Activated gamma-delta T cell (primary cell): ENCODE data around the gene IGFL2.
"Not testable (repeated sequence)": the region's sequence is repeated elsewhere in the genome, so short reads cannot be mapped to it uniquely, and the experiment has no call there.

ENCODE experiments used
- DNase-seq: peaks from one replicate; lab custom pipeline; 2025; lab: John Stamatoyannopoulos, UW

The IGFL2 gene

DNA sequence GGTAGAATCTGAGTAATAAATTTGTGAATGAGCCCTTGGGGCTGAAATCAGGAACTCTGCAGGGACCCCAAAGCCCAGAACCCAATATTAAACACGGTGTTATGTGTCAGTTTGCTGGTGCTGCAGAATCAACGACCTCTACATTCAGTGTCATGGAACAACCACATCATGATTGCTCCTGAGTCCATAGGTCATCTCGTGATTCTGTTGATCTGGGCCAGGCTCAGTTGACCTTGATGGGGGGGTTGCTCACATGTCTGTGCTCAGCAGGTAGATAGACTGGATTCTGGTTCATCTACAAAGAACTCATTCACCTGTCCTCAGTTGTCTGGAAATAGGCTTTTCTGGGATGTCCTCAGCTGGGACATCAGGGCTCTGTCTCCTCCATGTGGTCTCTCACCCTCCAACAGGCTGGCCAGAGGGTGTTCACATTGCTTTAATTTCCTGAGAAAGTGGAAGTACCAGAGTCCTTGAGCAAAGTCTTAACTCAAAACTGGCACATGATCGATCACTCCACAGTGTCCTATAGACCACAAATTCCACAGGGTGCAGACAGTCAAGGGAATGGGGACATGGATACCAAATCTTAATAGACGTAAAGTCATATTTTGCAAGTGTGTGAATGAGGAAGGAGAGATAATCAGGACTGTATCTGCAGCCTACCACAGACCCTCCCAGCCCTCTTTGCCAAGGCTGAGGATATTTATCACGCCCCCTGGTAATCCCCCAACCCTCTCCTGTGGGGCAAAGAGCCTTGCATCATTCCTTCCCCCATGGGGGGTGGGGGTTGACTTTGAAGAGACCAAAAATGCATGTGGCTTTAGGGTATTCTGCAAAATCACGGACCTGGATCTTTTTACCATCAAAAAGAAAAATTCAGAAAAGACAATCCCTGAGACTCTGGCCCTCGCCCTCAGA lies 42.2 kb downstream of the IGFL2 start:
- DNase-seq, result no peak

DNA sequence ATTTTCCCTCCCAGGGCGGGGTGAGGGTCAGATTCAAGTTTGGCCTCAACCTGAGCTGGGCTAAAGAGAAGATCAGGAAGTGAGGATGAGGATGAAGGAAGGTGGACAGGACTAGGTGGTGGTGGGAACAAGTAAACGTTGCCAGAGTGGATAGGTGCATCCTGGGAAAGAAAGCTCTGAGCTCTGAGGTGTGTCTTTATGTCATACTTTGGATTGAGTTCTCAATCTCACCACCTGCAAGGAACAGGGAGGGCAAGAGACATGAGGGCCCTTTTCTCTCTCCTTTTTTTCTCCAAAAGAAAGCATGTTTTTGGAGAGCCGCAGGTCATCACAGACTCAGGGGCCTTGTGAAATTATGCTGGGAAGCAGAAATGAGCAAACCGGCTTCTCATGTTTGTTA lies 43.3 kb downstream of the IGFL2 start:
- DNase-seq, result no peak

- no peak for DNase-seq
These were observed 43.9 kb downstream of the IGFL2 start for GRCh38 chr19:46191972-46192371.

DNA sequence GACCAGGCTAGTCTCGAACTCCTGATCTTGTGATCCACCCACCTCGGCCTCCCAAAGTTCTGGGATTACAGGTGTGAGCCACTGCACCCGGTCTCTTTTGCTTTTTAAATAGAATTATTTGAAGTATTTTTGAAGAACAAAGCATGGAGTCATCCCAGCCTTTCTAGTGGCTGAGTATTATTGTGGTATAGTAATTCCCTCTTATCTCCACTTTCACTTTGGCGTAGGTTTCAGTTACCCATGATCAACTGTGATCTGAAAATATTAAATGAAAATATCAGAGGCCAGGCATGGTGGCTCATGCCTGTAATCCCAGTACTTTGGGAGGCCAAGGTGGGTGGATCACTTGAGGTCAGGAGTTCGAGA lies 44.6 kb downstream of the IGFL2 start:
- not testable (repeated sequence) for DNase-seq

GRCh38 chr19:46192992-46193650 lies 45.1 kb downstream of the IGFL2 start:
- no peak for DNase-seq

- DNase-seq, result no peak
These were observed 45.6 kb downstream of the IGFL2 start for GRCh38 chr19:46193678-46194077.

GRCh38 chr19:46195104-46195503 lies 47.1 kb downstream of the IGFL2 start:
- no peak for DNase-seq

DNA sequence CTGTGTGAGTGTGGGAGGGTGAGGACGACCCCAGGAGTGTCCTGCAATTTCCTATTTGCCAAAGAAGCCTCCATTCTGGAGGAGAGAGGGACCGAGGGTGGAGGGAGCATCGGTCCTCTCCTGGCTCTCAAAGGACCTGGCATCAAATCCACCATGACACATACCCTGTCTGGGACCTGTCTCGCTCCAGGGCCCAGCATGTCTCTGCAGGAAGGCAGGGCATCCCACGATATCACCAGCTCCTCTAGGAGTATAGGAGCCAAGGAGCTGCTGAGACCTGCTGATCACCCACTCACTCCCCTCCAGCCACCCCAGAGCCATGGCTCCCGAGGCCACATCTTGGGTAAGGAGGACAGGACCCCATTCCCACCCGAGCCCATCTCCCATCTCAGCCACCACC lies 47.9 kb downstream of the IGFL2 start:
- DNase-seq, result not testable (repeated sequence)

DNA sequence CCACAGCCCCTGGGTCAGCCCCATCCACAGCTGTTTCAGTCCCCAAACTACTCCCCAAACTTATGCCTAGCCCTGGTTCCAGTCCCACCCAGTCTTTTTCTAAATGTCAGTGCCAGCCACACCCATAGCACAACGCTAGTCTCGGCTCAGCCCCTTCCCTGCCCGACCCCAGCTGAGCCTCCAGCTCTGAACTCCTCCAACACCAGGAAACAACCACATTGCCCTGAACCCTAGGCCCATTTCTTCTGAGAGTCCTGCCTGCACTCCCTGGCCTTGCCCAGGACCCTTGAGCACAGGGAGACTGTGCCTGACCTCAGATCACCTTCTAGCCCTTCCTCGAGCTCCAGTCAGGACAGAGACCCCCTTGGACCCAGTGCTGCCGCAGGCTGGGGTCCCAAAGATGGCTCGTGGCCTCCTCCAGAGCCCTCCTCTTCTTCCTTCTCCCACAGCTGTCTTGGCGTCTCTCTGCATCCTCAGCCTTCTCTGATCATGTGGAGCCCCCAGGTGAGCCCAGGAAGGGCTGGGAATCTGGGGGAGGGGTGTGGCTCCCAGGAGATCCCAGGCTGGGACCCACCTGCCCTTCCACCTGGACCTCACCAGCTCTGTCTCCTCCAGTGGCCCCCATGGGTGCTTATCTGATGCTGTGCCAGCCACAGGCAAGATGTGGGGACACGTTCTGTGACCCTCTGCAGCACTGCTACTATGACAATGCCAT lies 48.5 kb downstream of the IGFL2 start:
- no peak for DNase-seq

GRCh38 chr19:46197314-46198070 lies 49.5 kb downstream of the IGFL2 start:
- DNase-seq, result no peak

GRCh38 chr19:46198756-46199155 lies 50.7 kb downstream of the IGFL2 start:
- no peak for DNase-seq

DNA sequence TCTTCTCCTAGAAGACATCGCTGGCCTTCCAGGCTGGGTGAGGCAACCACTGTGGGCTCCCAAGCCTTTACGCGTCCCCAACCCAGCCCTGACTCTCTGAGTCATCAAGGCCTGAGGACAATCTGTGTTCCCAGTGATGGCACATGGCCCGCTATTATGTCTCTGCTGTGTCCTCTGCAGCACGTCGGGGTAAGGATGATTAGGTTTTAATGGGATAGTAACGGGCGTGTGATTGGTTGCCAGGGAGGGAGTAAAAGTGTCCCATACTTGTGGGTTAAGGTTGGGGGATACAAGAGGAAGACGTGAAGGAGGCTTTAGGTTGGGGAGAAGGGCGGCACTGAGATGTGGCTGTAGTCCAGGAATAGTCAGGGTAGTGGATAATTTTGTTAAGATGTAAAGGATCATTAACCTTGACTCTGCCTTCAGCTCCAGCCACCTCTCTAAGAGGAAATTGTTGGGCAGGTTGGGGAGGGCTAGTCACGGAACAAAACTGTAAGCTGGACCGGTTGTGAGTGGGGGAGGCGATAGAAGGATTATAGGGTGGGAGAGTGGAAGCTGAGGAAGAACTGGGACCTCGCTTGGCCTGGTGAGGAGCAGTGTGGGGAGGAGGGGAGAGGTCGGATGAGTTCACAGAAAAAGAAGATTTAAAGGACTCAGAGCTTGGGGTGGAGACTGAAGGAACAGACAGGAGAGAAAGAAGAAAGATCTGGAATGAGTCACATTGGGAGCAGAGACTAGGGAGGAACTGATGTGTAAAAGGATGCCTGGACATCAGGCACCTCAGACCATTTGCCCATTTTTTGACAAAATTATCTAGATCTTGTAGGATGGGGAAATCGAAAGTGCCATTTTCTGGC lies 53.6 kb downstream of the IGFL2 start:
- DNase-seq, result no peak

DNA sequence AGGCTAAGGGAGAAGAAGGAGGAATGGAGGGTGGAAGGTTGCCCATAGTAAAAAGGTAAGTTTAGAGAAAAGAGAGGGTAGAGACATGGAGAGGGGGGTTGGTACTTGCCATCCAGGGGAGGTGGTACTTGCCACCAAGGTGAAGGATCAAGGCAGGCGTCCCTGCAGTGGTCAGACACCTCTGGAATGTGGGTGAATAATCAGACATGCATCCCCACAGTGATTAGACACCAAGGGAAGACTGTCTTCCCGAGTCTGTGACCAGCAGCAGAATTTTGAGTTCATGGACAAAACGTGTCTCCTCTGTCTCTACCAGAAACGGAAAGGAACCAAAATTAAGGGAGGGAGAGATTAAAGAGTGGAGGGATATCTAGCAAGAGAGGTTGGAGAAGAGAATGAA lies 54.4 kb downstream of the IGFL2 start:
- DNase-seq, result no peak

GRCh38 chr19:46202872-46203860 lies 55.1 kb downstream of the IGFL2 start:
- DNase-seq, result no peak

- DNase-seq, result no peak
These were observed 56.0 kb downstream of the IGFL2 start for GRCh38 chr19:46204008-46204407.

GRCh38 chr19:46205183-46205984 lies 57.3 kb downstream of the IGFL2 start:
- DNase-seq, result no peak

GRCh38 chr19:46206176-46206575 lies 58.1 kb downstream of the IGFL2 start:
- DNase-seq, result no peak

DNA sequence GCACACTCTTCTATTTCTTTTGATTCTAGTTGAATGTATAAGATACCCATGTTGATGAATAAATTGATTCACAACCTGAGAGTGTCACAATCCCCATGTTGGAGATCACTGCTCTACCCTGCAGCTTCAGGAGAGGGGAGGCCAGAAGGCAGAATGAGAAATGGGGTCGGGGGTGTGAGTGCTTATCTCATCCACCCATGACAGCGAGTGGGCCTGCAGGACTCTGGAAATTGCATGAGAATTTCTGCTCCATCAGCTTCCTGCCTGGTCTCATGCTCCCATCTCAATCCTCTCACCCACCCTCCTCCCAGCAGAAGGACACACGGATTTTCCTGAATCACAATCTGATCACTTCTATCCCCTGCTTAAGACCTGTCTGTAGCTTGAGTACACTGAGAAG lies 58.6 kb downstream of the IGFL2 start:
- no peak for DNase-seq

GRCh38 chr19:46207858-46208257 lies 59.8 kb downstream of the IGFL2 start:
- DNase-seq, result not testable (repeated sequence)
